GM12865 (cell line): Measurements from ENCODE around the gene CRY1.

Experiments used
- DNase-seq: peaks from one replicate; pipeline ENCODE4 v3.0.0; 2010; ENCODE audit warnings: low read depth
- H3K4me3 ChIP-seq: 2 replicates; pipeline ENCODE4 v1.5.1; 2011; ENCODE audit warnings: mild to moderate bottlenecking, low read depth, low read length, control low read depth
- CTCF ChIP-seq: IDR thresholded peaks from 2 replicates; pipeline ENCODE4 v1.5.1; 2011; ENCODE audit warnings: low read length, control low read depth, low read depth, inconsistent platforms; ENCODE audit not compliant: insufficient read depth; ENCODE audit errors: missing control alignments

Gene CRY1

GRCh38 chr12:107042801-107043200 is 50.5 kb downstream of the CRY1 start:
- TF ChIP-seq CTCF: no peak
- H3K4me3 ChIP-seq: no peak overlapping the region
- DNase-seq: no peak

- H3K4me3 ChIP-seq: no peak overlapping the region
- no peak for DNase-seq
- no peak for TF ChIP-seq CTCF
These were observed 57.6 kb downstream of the CRY1 start for GRCh38 chr12:107035733-107036132.

- no peak for TF ChIP-seq CTCF
- H3K4me3 ChIP-seq: no peak overlapping the region
- no peak for DNase-seq
These were observed 59.3 kb downstream of the CRY1 start for GRCh38 chr12:107033758-107034739.

GRCh38 chr12:107032266-107032665 is 61.1 kb downstream of the CRY1 start:
- DNase-seq: no peak
- no peak overlapping the region for H3K4me3 ChIP-seq
- no peak for TF ChIP-seq CTCF

- H3K4me3 ChIP-seq: no peak overlapping the region
- TF ChIP-seq CTCF: no peak
These were observed 62.3 kb downstream of the CRY1 start for GRCh38 chr12:107031061-107031460.

GRCh38 chr12:107029081-107029480 is 64.3 kb downstream of the CRY1 start:
- no peak for TF ChIP-seq CTCF
- H3K4me3 ChIP-seq: no peak overlapping the region
- no peak for DNase-seq

More at GRCh38 chr12:107031061-107031460, 62.3 kb downstream of the CRY1 start:
- DNase-seq: no peak
